GM15510 (cell line): ENCODE results near the gene IL20RA.

ENCODE experiments used
- POLR2A ChIP-seq: IDR thresholded peaks from 3 replicates; pipeline ENCODE4 v1.6.1; 2011; ENCODE audit warnings: borderline replicate concordance; ENCODE audit not compliant: insufficient read length; ENCODE audit errors: extremely low read depth

The IL20RA gene, protein sequence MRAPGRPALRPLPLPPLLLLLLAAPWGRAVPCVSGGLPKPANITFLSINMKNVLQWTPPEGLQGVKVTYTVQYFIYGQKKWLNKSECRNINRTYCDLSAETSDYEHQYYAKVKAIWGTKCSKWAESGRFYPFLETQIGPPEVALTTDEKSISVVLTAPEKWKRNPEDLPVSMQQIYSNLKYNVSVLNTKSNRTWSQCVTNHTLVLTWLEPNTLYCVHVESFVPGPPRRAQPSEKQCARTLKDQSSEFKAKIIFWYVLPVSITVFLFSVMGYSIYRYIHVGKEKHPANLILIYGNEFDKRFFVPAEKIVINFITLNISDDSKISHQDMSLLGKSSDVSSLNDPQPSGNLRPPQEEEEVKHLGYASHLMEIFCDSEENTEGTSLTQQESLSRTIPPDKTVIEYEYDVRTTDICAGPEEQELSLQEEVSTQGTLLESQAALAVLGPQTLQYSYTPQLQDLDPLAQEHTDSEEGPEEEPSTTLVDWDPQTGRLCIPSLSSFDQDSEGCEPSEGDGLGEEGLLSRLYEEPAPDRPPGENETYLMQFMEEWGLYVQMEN

DNA sequence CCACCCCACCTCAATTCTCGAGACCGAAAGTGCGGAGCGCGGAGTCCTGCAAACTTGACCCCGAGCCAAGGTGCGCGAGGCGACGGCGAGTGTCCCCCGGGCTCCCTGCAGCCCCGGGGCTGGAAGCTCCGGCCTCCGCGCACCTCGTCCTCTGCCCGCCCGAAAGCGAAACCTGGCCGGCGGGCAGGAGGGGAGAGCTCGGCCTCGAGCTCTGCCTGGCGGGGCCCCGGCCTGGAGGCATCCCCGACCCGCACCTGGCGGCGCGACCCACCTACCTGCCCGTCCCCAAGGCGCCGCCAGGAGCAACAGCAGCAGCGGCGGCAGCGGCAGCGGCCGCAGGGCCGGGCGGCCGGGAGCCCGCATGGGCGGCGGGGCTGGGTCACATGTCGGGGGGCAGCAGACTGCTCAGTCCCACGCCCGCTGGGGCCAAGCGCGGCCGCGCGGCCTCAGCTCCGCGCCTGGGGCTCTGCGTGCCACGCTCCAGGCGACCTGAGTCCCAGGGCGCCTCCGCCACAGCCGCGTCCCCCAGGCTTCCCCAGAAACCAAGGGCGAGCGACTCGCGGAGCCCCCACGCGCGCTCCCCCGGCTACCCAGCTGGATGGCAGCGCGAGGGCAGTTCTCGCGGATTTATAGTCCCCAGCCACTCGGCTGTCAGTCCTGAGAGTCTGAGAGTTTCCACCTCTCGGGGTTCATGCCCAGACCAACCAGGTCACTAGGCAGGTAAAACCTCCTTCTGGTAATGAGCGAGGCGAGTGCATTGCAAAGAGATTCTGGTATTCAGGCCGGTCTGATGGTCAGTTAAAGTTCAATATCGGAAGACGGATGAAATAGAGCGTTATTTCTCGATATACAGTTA lies at the start of gene IL20RA:
Gene IL20RA, minus strand, starts transcription at position 600 of the 856 bp plus-strand sequence. Its CDS starts 237 bp downstream, at position 363.
- no peak for TF ChIP-seq POLR2A

GRCh38 chr6:137093183-137094069 lies 48.7 kb upstream of the IL20RA start:
- TF ChIP-seq POLR2A, result no peak

DNA sequence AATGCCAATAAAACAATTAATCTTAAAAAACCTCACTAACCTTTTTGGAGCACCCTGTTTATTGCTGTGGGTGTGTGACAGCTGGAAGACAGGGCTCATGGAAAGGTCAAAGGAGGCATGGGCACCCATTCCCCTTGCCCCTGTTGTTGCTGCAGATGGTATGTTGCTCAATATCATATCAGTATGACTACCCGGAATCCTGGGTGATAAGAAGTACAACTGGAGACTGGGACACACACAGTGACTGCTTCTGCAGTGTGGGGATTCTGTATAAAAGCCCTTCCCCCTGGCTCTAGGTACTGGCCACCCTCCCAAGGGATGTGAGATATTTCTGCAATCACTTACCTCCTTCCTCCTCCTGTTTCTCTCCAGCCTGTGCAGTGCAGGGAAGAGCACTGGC lies 47.3 kb upstream of the IL20RA start:
- no peak for TF ChIP-seq POLR2A

DNA sequence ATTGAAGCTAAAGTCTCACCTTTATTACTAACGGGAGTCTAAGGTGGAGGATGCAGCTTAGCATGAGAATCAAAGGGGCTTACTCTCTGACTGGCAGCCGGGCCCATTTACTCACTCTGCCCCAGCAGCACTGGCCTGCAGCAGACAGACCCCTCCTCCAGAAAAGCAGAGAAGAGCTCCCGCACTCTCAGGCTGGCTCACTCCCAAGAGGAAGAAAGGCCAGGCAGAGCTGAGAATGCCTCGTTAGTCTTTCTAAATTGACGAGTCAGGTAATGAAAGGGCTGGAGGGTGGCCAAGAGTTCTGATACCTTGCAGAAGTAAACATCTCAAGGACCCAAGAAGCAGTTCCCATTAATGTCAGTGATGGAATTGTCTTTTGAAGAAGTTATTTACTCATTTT lies 44.5 kb upstream of the IL20RA start:
- no peak for TF ChIP-seq POLR2A

DNA sequence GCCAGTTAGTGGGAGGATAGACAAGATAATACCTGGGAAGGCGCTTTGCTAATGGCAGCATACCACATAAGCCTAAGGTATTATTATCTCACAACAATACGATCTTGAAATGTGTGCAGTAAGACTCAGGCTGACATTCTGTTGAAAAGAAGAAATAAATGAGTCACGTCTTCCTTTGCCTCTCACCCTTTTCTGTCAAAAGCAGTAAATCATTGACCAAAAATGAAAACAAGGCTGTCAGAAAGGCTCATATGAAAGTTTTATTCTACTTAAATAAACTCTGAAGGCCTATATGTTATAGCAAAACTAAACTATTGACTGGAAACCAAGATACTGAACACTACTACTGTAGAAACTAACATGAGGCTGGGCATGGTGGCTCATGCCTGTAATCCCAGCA lies 43.1 kb upstream of the IL20RA start:
- TF ChIP-seq POLR2A, result no peak

DNA sequence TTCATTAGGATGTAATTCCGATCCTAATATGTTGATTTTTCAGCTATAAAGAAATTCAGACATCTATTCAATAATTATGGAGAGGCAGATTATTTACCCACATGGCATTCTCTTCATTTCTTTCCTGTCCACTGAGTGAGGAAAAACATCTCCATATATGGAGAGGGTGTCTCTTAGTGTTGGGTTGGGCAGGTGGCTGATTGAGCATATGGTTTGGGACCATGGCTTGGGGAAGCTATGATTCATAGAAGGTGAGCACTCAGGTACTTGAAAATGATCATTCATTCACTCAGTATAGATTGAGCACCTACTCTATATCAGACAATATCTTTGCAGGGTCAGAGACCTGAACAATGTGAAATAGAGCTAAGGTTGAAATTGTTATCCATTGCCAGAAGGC lies 41.3 kb upstream of the IL20RA start:
- TF ChIP-seq POLR2A, result no peak

DNA sequence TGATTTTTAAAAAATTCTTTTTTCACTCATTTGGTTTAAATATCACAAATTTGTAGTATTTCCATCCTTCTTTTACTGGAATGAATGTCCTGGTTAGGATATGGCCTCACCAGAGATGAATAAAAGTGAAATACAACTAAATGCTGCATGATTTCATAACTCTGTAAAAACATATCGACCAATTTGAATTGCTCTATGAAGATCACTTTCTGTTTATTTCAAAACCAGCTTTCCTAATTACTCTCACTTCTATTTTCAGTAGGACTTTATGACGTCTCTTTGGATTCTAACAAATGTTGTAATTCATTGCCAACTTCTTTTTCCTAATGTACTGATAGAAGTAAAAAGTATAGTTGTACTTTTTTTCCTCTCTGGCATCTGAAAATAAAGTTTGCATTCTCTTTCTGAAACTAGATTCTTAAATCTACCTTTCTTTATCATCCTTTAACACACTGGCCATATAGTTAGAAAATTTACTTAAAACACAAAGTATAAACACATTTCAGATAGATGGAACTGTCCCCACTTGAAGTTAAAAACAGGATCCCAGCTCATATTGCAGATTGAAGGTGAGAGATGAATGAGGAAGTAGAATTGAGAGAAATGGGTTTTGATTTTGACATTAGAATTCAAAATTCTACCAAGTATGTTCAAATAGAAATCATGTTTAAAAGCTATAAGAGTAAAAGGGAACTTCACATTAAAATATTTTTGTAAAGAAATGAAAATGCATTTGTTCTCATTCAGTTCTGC lies 40.3 kb upstream of the IL20RA start:
- no peak for TF ChIP-seq POLR2A

- TF ChIP-seq POLR2A, result no peak
Measured at GRCh38 chr6:137084090-137084489, 39.3 kb upstream of the IL20RA start.

- TF ChIP-seq POLR2A, result no peak
Measured at GRCh38 chr6:137081997-137082396, 37.2 kb upstream of the IL20RA start.

DNA sequence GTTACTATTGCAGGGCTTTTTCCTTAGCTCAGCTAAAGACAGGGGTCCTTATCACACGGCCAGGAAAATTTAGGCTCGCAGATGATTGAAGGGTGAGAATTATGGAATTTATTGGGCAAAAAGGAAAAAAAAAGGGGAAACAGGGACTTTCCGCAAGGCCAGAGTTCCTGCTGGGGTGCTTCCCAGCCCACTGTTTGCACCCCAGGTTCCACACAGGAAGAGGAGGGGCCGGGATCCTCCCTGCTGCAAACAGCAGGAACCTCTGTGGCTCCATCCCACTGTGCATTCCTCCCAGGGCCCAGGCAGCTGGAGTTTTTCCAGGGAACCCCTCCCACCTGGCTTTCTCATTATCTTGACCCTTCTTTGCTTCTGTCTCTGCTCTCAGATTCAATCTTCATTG lies 35.9 kb upstream of the IL20RA start:
- no peak for TF ChIP-seq POLR2A

GRCh38 chr6:137076277-137077068 lies 31.7 kb upstream of the IL20RA start:
- TF ChIP-seq POLR2A, result no peak

- no peak for TF ChIP-seq POLR2A
Measured at GRCh38 chr6:137070303-137070702, 25.5 kb upstream of the IL20RA start.

DNA sequence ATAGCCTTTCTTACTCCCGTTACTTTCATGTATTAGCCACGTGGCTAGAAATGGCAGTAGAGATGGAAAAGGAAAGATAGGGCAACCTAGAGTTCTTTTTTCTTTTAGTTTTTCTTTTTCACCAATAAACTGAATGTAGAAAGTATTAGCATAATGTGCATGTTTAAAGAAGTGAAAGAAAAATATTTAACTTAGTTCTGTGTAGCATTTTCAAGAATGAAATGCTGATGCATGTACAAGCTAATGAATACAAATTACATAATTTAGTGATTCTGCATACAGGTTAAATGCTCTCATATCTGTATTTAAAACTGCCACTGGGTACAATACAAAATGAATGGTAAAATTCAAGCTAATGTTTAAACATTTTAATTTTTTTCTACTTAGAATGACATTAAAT lies 22.6 kb upstream of the IL20RA start:
- TF ChIP-seq POLR2A, result no peak

DNA sequence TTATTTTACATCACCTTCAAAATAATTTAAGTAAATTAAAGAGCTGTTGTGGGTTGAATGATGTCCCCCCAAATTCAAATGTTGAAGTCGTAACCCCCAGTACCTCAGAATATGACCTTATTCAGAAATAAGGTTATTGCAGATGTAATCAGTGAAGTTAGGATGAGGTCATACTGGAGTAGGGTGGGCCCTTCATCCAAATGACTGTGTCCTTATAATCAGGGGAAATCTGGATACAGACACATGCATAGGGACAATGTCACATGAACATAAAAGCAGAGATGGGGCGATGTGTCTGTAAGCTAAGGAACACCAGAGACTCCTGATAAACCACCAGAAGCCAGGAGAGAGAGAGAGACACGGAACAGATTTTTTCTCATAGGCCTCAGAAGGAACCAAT lies 13.3 kb upstream of the IL20RA start:
- TF ChIP-seq POLR2A, result no peak
